Myocyte (in vitro differentiated cells): ENCODE data around the gene CST9. TPM values are rescaled to one million over a fixed set of nuclear protein-coding genes. Genes with fewer than 3 reads are reported as not detected.
"Not testable (repeated sequence)": the region's sequence is repeated elsewhere in the genome, so short reads cannot be mapped to it uniquely, and the experiment has no call there.

Experiments used
- DNase-seq: peaks from one replicate; pipeline ENCODE4 v3.0.0-alpha.2; 2012; ENCODE audit warnings: low read depth
- total RNA-seq: library from RNA; depleted of rRNA; stranded (reverse); fragments of >200 nt; gene quantifications from 2 replicates; pipeline ENCODE4 v1.2.3, GENCODE V29; 2014

CST9 gene
- total RNA-seq, 1 donor from 2014 or later: not detected

GRCh38 chr20:23637282-23638221 is 31.8 kb upstream of the CST9 start, which contains the start of gene CST3:
Gene CST3, minus strand, starts transcription at chr20:23637955. Its CDS starts 93 bp downstream, at chr20:23637862.
- peak; percentile 92 for DNase-seq

GRCh38 chr20:23636908-23637281 is 31.2 kb upstream of the CST9 start:
- no peak for DNase-seq

GRCh38 chr20:23636182-23636907 is 30.6 kb upstream of the CST9 start:
- DNase-seq: no peak

- not testable (repeated sequence) for DNase-seq
Observed at GRCh38 chr20:23635768-23636090, 30.0 kb upstream of the CST9 start.

- no peak for DNase-seq
Observed at GRCh38 chr20:23634985-23635767, 29.5 kb upstream of the CST9 start.

- DNase-seq: peak; percentile 82
Observed at GRCh38 chr20:23634044-23634801, 28.5 kb upstream of the CST9 start.

GRCh38 chr20:23632711-23633573 is 27.2 kb upstream of the CST9 start:
- DNase-seq: peak; percentile 82

- DNase-seq: no peak
Observed at GRCh38 chr20:23631981-23632710, 26.4 kb upstream of the CST9 start.

GRCh38 chr20:23631226-23631822 is 25.6 kb upstream of the CST9 start:
- no peak for DNase-seq

- peak; percentile 53 for DNase-seq
Observed at GRCh38 chr20:23630392-23630849, 24.7 kb upstream of the CST9 start.

GRCh38 chr20:23629542-23630391 is 24.1 kb upstream of the CST9 start:
- no peak for DNase-seq

GRCh38 chr20:23629017-23629541 is 23.4 kb upstream of the CST9 start:
- DNase-seq: peak; percentile 94

- peak; percentile 93 for DNase-seq
Observed at GRCh38 chr20:23628402-23629016, 22.8 kb upstream of the CST9 start.

- peak; percentile 87 for DNase-seq
Observed at GRCh38 chr20:23627501-23627900, 21.8 kb upstream of the CST9 start.

GRCh38 chr20:23626040-23626620 is 20.4 kb upstream of the CST9 start:
- DNase-seq: peak; percentile 81

- no peak for DNase-seq
Observed at GRCh38 chr20:23625236-23625964, 19.7 kb upstream of the CST9 start.
